ENCODE results near the gene NETO1. TPM values are rescaled to one million over a fixed set of nuclear protein-coding genes. Genes with fewer than 3 reads are reported as not detected.

Gene NETO1
- total RNA-seq, 1 experiment from 2014 or later = 5.9 TPM

GRCh38 chr18:72822202-72822601 lies 45.6 kb downstream of the NETO1 start:
- DNase-seq = no peak
- H3T11ph ChIP-seq (ENCODE audit: low read length) = no peak overlapping the region
- no peaks in the 10 kb centered on the region for H3K27me3 Mint-ChIP-seq (ENCODE audit: low read depth)
- no peak overlapping the region for H3K23ac ChIP-seq (ENCODE audit: insufficient read length, low read depth, low read length)
- no peaks in the 10 kb centered on the region for H3K27me3 ChIP-seq (ENCODE audit: insufficient read depth, low read length)
- no peak overlapping the region for H2AFZ ChIP-seq (ENCODE audit: low read length)
- no peaks in the 10 kb centered on the region for H3K9me3 ChIP-seq (ENCODE audit: control insufficient read depth, low read depth, low read length)
- H4K5ac ChIP-seq (ENCODE audit: insufficient read length, low read depth, low read length) = no peak overlapping the region
- H3K14ac ChIP-seq (ENCODE audit: insufficient read depth, low read length) = no peak overlapping the region
- TF ChIP-seq CTCF (conservative IDR thresholded peaks at IDR 0.05) = no peak
- no peak overlapping the region for H2BK20ac ChIP-seq (ENCODE audit: low read depth, low read length, poor library complexity, severe bottlenecking)
- H2BK120ac ChIP-seq (ENCODE audit: low read depth, low read length, poor library complexity, severe bottlenecking) = no peak overlapping the region
- H2BK15ac ChIP-seq (ENCODE audit: low read depth, low read length) = no peak overlapping the region
- no peak overlapping the region for H3K27ac Mint-ChIP-seq
- no peaks in the 10 kb centered on the region for H3K79me1 ChIP-seq (ENCODE audit: insufficient read depth, low read depth, low read length, poor library complexity, severe bottlenecking)
- H2BK12ac ChIP-seq (ENCODE audit: insufficient read length, low read depth, low read length) = no peak overlapping the region
- H3K4me3 Mint-ChIP-seq = no peak overlapping the region
- H3K4me1 Mint-ChIP-seq = peaks cover 0 to 4% of the 10 kb centered on the region in 2 experiments; a peak in 2 of 4 replicates
- no peak overlapping the region for H3K27ac ChIP-seq (ENCODE audit: insufficient read length, low read depth, low read length)
- no peaks in the 10 kb centered on the region for H3K4me1 ChIP-seq (ENCODE audit: insufficient read depth, low read length)
- H3K56ac ChIP-seq (ENCODE audit: insufficient read length, low read depth, low read length) = no peak overlapping the region
- H3K79me2 ChIP-seq (ENCODE audit: insufficient read depth, low read length) = no peaks in the 10 kb centered on the region
- no peak overlapping the region for H3K4ac ChIP-seq (ENCODE audit: low read depth, low read length)
- no peak overlapping the region for H4K8ac ChIP-seq (replicated peaks; ENCODE audit: insufficient read length, low read depth, low read length)
- H3K36me3 Mint-ChIP-seq (ENCODE audit: insufficient read depth in 1 of 3, low read depth in 3 of 3) = no peaks in the 10 kb centered on the region
- no peak overlapping the region for H2BK5ac ChIP-seq (ENCODE audit: insufficient read length, low read length)
- H3K18ac ChIP-seq (ENCODE audit: insufficient read length, low read depth, low read length) = no peak overlapping the region
- no peaks in the 10 kb centered on the region for H4K20me1 ChIP-seq (ENCODE audit: control insufficient read depth, insufficient read depth, insufficient read length)
- WGBS (ENCODE audit: extremely low coverage, insufficient read length, low lambda C conversion rate) = no CpG with 5 or more reads among the region's 13 CpGs
- no peak overlapping the region for H3K9ac ChIP-seq (ENCODE audit: extremely low read depth, insufficient read length, low read length)
- H4K91ac ChIP-seq (ENCODE audit: insufficient read length, low read depth, low read length) = no peak overlapping the region
- H3K23me2 ChIP-seq (ENCODE audit: insufficient read length, low read depth, low read length, poor library complexity, severe bottlenecking) = no peaks in the 10 kb centered on the region
- no peaks in the 10 kb centered on the region for H3K9me3 Mint-ChIP-seq
- H3K4me2 ChIP-seq (ENCODE audit: insufficient read depth, insufficient read length, low read length) = no peak overlapping the region
- H2AK5ac ChIP-seq (ENCODE audit: insufficient read length, low read length) = no peak overlapping the region
